Common myeloid progenitor, CD34-positive (primary cell): Measurements from ENCODE around the gene RAD51B.

ENCODE experiments used
- CTCF ChIA-PET: fragments of 350-600 bp; sonication (Branson Sonifier 250); formaldehyde crosslinking; loops from one replicate; lab custom pipeline; 2021; ENCODE audit warnings: antibody characterized with exemption; lab: Charles Lee
- POLR2A ChIA-PET: fragments of 350-600 bp; sonication (Branson Sonifier 250); formaldehyde crosslinking; loops from one replicate; lab custom pipeline; 2021; ENCODE audit warnings: antibody characterized with exemption; lab: Charles Lee
- DNase-seq, 3 donors: peaks; one replicate each; pipeline versions ENCODE4 v3.0.0 to v3.0.0-alpha.2; 2013
- H3K27ac ChIP-seq, 2 experiments: 1 replicate in 1 of 2; 2 replicates in 1 of 2; pipeline ENCODE4 v1.7.0; 2013; ENCODE audit warnings: inconsistent platforms in 2 of 2, low read length in 2 of 2, mild to moderate bottlenecking in 2 of 2, low read depth in 1 of 2, moderate library complexity in 1 of 2; ENCODE audit not compliant: severe bottlenecking in 2 of 2, insufficient read depth in 1 of 2, poor library complexity in 1 of 2
- H3K27me3 ChIP-seq, 5 experiments: replicated peaks in 2 of 5; 1 replicate in 3 of 5; 2 replicates in 2 of 5; pipeline versions ENCODE4 v1.6.1 to v1.7.0; 2013; ENCODE audit warnings: low read length in 4 of 5, mild to moderate bottlenecking in 2 of 5, moderate library complexity in 2 of 5, inconsistent platforms in 1 of 5; ENCODE audit not compliant: insufficient read depth in 5 of 5, control insufficient read depth in 4 of 5
- H3K36me3 ChIP-seq, 4 experiments: 1 replicate in 2 of 4; 2 replicates in 2 of 4; pipeline versions ENCODE4 v1.6.1 to v1.7.0; 2013; ENCODE audit warnings: low read length in 3 of 4, control low read depth in 1 of 4, mild to moderate bottlenecking in 1 of 4; ENCODE audit not compliant: control insufficient read depth in 4 of 4, insufficient read depth in 4 of 4
- H3K4me1 ChIP-seq, 4 experiments: 1 replicate in 3 of 4; 2 replicates in 1 of 4; pipeline versions ENCODE4 v1.6.1 to v1.7.1; 2013; ENCODE audit warnings: low read length in 3 of 4, mild to moderate bottlenecking in 3 of 4, control low read depth in 1 of 4, inconsistent platforms in 1 of 4, moderate library complexity in 1 of 4; ENCODE audit not compliant: control insufficient read depth in 4 of 4, insufficient read depth in 4 of 4; ENCODE audit errors: control extremely low read depth in 1 of 4
- H3K4me3 ChIP-seq, 7 experiments: 1 replicate in 4 of 7; 2 replicates in 3 of 7; pipeline versions ENCODE4 v1.5.1 to v1.7.0; 2013; ENCODE audit warnings: mild to moderate bottlenecking in 7 of 7, low read length in 6 of 7, moderate library complexity in 6 of 7, inconsistent platforms in 2 of 7, low read depth in 2 of 7, control low read depth in 1 of 7; ENCODE audit not compliant: insufficient read depth in 4 of 7, control insufficient read depth in 1 of 7; ENCODE audit errors: extremely low read depth in 1 of 7
- H3K9me3 ChIP-seq, 5 experiments: 1 replicate in 4 of 5; 2 replicates in 1 of 5; pipeline versions ENCODE4 v1.6.1 to v1.7.1; 2013; ENCODE audit warnings: low read length in 4 of 5, mild to moderate bottlenecking in 2 of 5, inconsistent platforms in 1 of 5, low read depth in 1 of 5, moderate library complexity in 1 of 5; ENCODE audit not compliant: control insufficient read depth in 4 of 5, insufficient read depth in 2 of 5; ENCODE audit errors: control extremely low read depth in 1 of 5
- WGBS: methylation state at CpG from one replicate; pipeline ENCODE4 v1.1.5; 2013; ENCODE audit not compliant: insufficient coverage; 5-methylcytosine and 5-hydroxymethylcytosine counted together

RAD51B gene

GRCh38 chr14:68753690-68754089 lies 934.1 kb downstream of the RAD51B start:
- POLR2A ChIA-PET, result no interaction called here
- peaks cover 5 to 26% (median 25%) of the 10 kb centered on the region in 4 experiments for H3K4me1 ChIP-seq
- H3K27me3 ChIP-seq, result peaks cover 0 to 4% (median 0%) of the 10 kb centered on the region in 5 experiments
- no peak for DNase-seq
- H3K9me3 ChIP-seq, result no peaks in the 10 kb centered on the region
- CTCF ChIA-PET, result no interaction called here
- 93% methylated on average over 2 of the region's 4 CpGs for WGBS
- H3K27ac ChIP-seq, result no peak overlapping the region
- no peaks in the 10 kb centered on the region for H3K36me3 ChIP-seq
- H3K4me3 ChIP-seq, result no peak overlapping the region

- no peak for DNase-seq
- H3K4me1 ChIP-seq, result peaks cover 5 to 39% (median 36%) of the 10 kb centered on the region in 4 experiments
- H3K27me3 ChIP-seq, result peaks cover 0 to 2% (median 0%) of the 10 kb centered on the region in 5 experiments
- H3K9me3 ChIP-seq, result no peaks in the 10 kb centered on the region
- H3K36me3 ChIP-seq, result no peaks in the 10 kb centered on the region
- ChIA-PET POLR2A (interaction anchor here (0.7 kb wide), 1 partner anchor 16 kb away, joined by 5 read pairs; no protein-coding TSS in a partner anchor), CTCF (interaction anchor here (0.6 to 1.4 kb wide), 3 partner anchors 22 to 63 kb away, joined by 3 to 4 read pairs (median 3); no protein-coding TSS in a partner anchor)
- 100% methylated on average over 2 of the region's 3 CpGs for WGBS
- H3K4me3 ChIP-seq, result no peak overlapping the region
- no peak overlapping the region for H3K27ac ChIP-seq
Measured at GRCh38 chr14:68755016-68755353, 935.4 kb downstream of the RAD51B start.

- Histone ChIP-seq H3K9me3 (no peaks in the 10 kb centered on the region), H3K27ac (no peak overlapping the region), H3K27me3 (peaks cover 0 to 2% (median 0%) of the 10 kb centered on the region in 5 experiments), H3K4me1 (peaks cover 5 to 41% (median 38%) of the 10 kb centered on the region in 4 experiments), H3K4me3 (no peak overlapping the region), H3K36me3 (no peaks in the 10 kb centered on the region)
- WGBS, result 96% methylated on average over 6 of the region's 7 CpGs
- POLR2A ChIA-PET, result no interaction called here
- DNase-seq, result no peak
- CTCF ChIA-PET, result interaction anchor here (2.3 to 2.6 kb wide), 2 partner anchors 32 to 822 kb away, joined by 5 to 10 read pairs; no protein-coding TSS in a partner anchor
Measured at GRCh38 chr14:68756000-68756481, 936.5 kb downstream of the RAD51B start.

GRCh38 chr14:68756734-68757133 lies 937.2 kb downstream of the RAD51B start:
- no CpG with 5 or more reads among the region's 6 CpGs for WGBS
- Histone ChIP-seq H3K36me3 (no peaks in the 10 kb centered on the region), H3K9me3 (no peaks in the 10 kb centered on the region), H3K27ac (no peak overlapping the region), H3K4me3 (no peak overlapping the region), H3K4me1 (peaks cover 5 to 41% (median 38%) of the 10 kb centered on the region in 4 experiments), H3K27me3 (peaks cover 0 to 1% (median 0%) of the 10 kb centered on the region in 5 experiments)
- POLR2A ChIA-PET, result no interaction called here
- no peak for DNase-seq
- CTCF ChIA-PET, result interaction anchor here (1.0 to 2.6 kb wide), 6 partner anchors 11 to 823 kb away, joined by 3 to 10 read pairs (median 6); no protein-coding TSS in a partner anchor

- no peaks in the 10 kb centered on the region for H3K27me3 ChIP-seq
- peak; percentile 92 to 98 (median 97) for DNase-seq
- H3K36me3 ChIP-seq, result no peaks in the 10 kb centered on the region
- 0% methylated on average over 2 of the region's 4 CpGs for WGBS
- CTCF ChIA-PET, result interaction anchor here (0.9 to 2.6 kb wide), 9 partner anchors 12 to 824 kb away, joined by 3 to 10 read pairs (median 5); no protein-coding TSS in a partner anchor
- H3K4me1 ChIP-seq, result peaks cover 5 to 45% (median 39%) of the 10 kb centered on the region in 4 experiments
- POLR2A ChIA-PET, result interaction anchor here (0.5 to 1.1 kb wide), 2 partner anchors 14 to 30 kb away, joined by 3 read pairs; no protein-coding TSS in a partner anchor
- H3K9me3 ChIP-seq, result no peaks in the 10 kb centered on the region
- no peak overlapping the region for H3K4me3 ChIP-seq
- H3K27ac ChIP-seq, result no peak overlapping the region
Measured at GRCh38 chr14:68757618-68758081, 938.1 kb downstream of the RAD51B start.

- POLR2A ChIA-PET, result interaction anchor here (0.5 to 1.1 kb wide), 2 partner anchors 13 to 30 kb away, joined by 3 read pairs; no protein-coding TSS in a partner anchor
Measured at GRCh38 chr14:68758301-68758700, 938.7 kb downstream of the RAD51B start.

GRCh38 chr14:68759017-68759560 lies 939.5 kb downstream of the RAD51B start:
- H3K4me1 ChIP-seq, result peaks cover 5 to 49% (median 40%) of the 10 kb centered on the region in 4 experiments
- POLR2A ChIA-PET, result no interaction called here
- peak overlapping the region in 1 of 2 experiments; percentile 4 for H3K27ac ChIP-seq
- H3K36me3 ChIP-seq, result no peaks in the 10 kb centered on the region
- no peak overlapping the region for H3K4me3 ChIP-seq
- H3K9me3 ChIP-seq, result no peaks in the 10 kb centered on the region
- DNase-seq, result no peak
- no peaks in the 10 kb centered on the region for H3K27me3 ChIP-seq
- CTCF ChIA-PET, result interaction anchor here (0.8 to 1.5 kb wide), 4 partner anchors 16 to 78 kb away, joined by 3 to 5 read pairs (median 3); no protein-coding TSS in a partner anchor
- 98% methylated on average over 6 of the region's 8 CpGs for WGBS

More at GRCh38 chr14:68758301-68758700, 938.7 kb downstream of the RAD51B start:
- no peaks in the 10 kb centered on the region for H3K27me3 ChIP-seq
- H3K9me3 ChIP-seq, result no peaks in the 10 kb centered on the region
- CTCF ChIA-PET, result interaction anchor here (0.5 to 2.6 kb wide), 9 partner anchors 13 to 824 kb away, joined by 3 to 10 read pairs (median 5); no protein-coding TSS in a partner anchor
- no peak overlapping the region for H3K4me3 ChIP-seq
- no peak for DNase-seq
- H3K27ac ChIP-seq, result peak overlapping the region in 1 of 2 experiments; percentile 4
- H3K36me3 ChIP-seq, result no peaks in the 10 kb centered on the region
- WGBS, result 100% methylated on average over 3 of the region's 3 CpGs
- H3K4me1 ChIP-seq, result peaks cover 5 to 49% (median 40%) of the 10 kb centered on the region in 4 experiments
